ENCODE measurements around the gene HOXA13.
A peak's percentile ranks its signal among the peaks of the same experiment; 100 is the strongest.

HOXA13 gene

GRCh38 chr7:27170426-27171324, 29.2 kb downstream of the HOXA13 start:
- no CpG with 5 or more reads among the region's 11 CpGs for WGBS (ENCODE audit: extremely low coverage, insufficient coverage, low lambda C conversion rate)
- peaks cover 90% of the 10 kb centered on the region for H3K27me3 ChIP-seq (ENCODE audit: insufficient read depth, low read length, poor library complexity)
- no peak overlapping the region for H3K4me3 ChIP-seq (ENCODE audit: low read length)

GRCh38 chr7:27169658-27170425, 30.0 kb downstream of the HOXA13 start:
- no CpG with 5 or more reads among the region's 46 CpGs for whole genome bisulfite sequencing (ENCODE audit: extremely low coverage, insufficient coverage, low lambda C conversion rate)
- Histone ChIP-seq H2BK15ac (replicated peaks; ENCODE audit: low read depth) (no peak overlapping the region), H2BK120ac (ENCODE audit: low read depth, low read length) (no peak overlapping the region), H4K5ac (ENCODE audit: low read length) (no peak overlapping the region), H3K4me3 (ENCODE audit: low read length) (no peak overlapping the region), H3K4me1 (ENCODE audit: control insufficient read depth, low read depth, low read length) (no peaks in the 10 kb centered on the region), H3K36me3 (ENCODE audit: control insufficient read depth, insufficient read depth, low read length) (no peaks in the 10 kb centered on the region), H3K9ac (ENCODE audit: low read length) (no peak overlapping the region), H3K79me1 (ENCODE audit: low read length) (no peaks in the 10 kb centered on the region), H3K4ac (ENCODE audit: low read depth, low read length) (no peak overlapping the region), H3K23ac (ENCODE audit: low read length) (no peak overlapping the region), H3K56ac (ENCODE audit: low read length) (no peak overlapping the region), H3K27me3 (ENCODE audit: insufficient read depth, low read length, poor library complexity) (peaks cover 90% of the 10 kb centered on the region), H3K79me2 (ENCODE audit: control insufficient read depth, insufficient read depth, low read length) (no peaks in the 10 kb centered on the region), H2BK5ac (ENCODE audit: low read length) (no peak overlapping the region), H2AK5ac (ENCODE audit: low read length) (no peak overlapping the region), H3K4me2 (ENCODE audit: low read length) (peak overlapping the region; percentile 27), H4K8ac (ENCODE audit: low read depth, low read length) (no peak overlapping the region), H3K18ac (ENCODE audit: low read length) (no peak overlapping the region), H3K27ac (ENCODE audit: low read depth, low read length) (no peak overlapping the region)
- DNase-seq = peak; percentile 74

More at GRCh38 chr7:27170426-27171324, 29.2 kb downstream of the HOXA13 start:
- Histone ChIP-seq H3K79me2 (ENCODE audit: control insufficient read depth, insufficient read depth, low read length) (no peaks in the 10 kb centered on the region), H3K18ac (ENCODE audit: low read length) (no peak overlapping the region), H3K4me1 (ENCODE audit: control insufficient read depth, low read depth, low read length) (no peaks in the 10 kb centered on the region), H3K79me1 (ENCODE audit: low read length) (no peaks in the 10 kb centered on the region), H3K56ac (ENCODE audit: low read length) (no peak overlapping the region), H4K5ac (ENCODE audit: low read length) (no peak overlapping the region), H2BK15ac (replicated peaks; ENCODE audit: low read depth) (no peak overlapping the region), H2BK120ac (ENCODE audit: low read depth, low read length) (no peak overlapping the region), H2AK5ac (ENCODE audit: low read length) (no peak overlapping the region), H3K36me3 (ENCODE audit: control insufficient read depth, insufficient read depth, low read length) (no peaks in the 10 kb centered on the region), H4K8ac (ENCODE audit: low read depth, low read length) (no peak overlapping the region), H2BK5ac (ENCODE audit: low read length) (no peak overlapping the region), H3K4ac (ENCODE audit: low read depth, low read length) (no peak overlapping the region), H3K23ac (ENCODE audit: low read length) (no peak overlapping the region), H3K4me2 (ENCODE audit: low read length) (no peak overlapping the region), H3K9ac (ENCODE audit: low read length) (no peak overlapping the region), H3K27ac (ENCODE audit: low read depth, low read length) (no peak overlapping the region)
- DNase-seq = no peak

- no peaks in the 10 kb centered on the region for H3K4me1 ChIP-seq (ENCODE audit: control insufficient read depth, low read depth, low read length)
- H3K79me2 ChIP-seq (ENCODE audit: control insufficient read depth, insufficient read depth, low read length) = no peaks in the 10 kb centered on the region
- H3K18ac ChIP-seq (ENCODE audit: low read length) = no peak overlapping the region
- H3K36me3 ChIP-seq (ENCODE audit: control insufficient read depth, insufficient read depth, low read length) = no peaks in the 10 kb centered on the region
- no peak overlapping the region for H2AK5ac ChIP-seq (ENCODE audit: low read length)
- H4K8ac ChIP-seq (ENCODE audit: low read depth, low read length) = no peak overlapping the region
- WGBS (ENCODE audit: extremely low coverage, insufficient coverage, low lambda C conversion rate) = no CpG with 5 or more reads among the region's 25 CpGs
- peak; percentile 59 for DNase-seq
- H3K4ac ChIP-seq (ENCODE audit: low read depth, low read length) = no peak overlapping the region
- no peak overlapping the region for H2BK15ac ChIP-seq (replicated peaks; ENCODE audit: low read depth)
- no peak overlapping the region for H4K5ac ChIP-seq (ENCODE audit: low read length)
- no peak overlapping the region for H3K23ac ChIP-seq (ENCODE audit: low read length)
- H3K9ac ChIP-seq (ENCODE audit: low read length) = no peak overlapping the region
- peaks cover 90% of the 10 kb centered on the region for H3K27me3 ChIP-seq (ENCODE audit: insufficient read depth, low read length, poor library complexity)
- no peaks in the 10 kb centered on the region for H3K79me1 ChIP-seq (ENCODE audit: low read length)
- no peak overlapping the region for H2BK120ac ChIP-seq (ENCODE audit: low read depth, low read length)
- H3K4me3 ChIP-seq (ENCODE audit: low read length) = no peak overlapping the region
- H3K27ac ChIP-seq (ENCODE audit: low read depth, low read length) = no peak overlapping the region
- H3K4me2 ChIP-seq (ENCODE audit: low read length) = no peak overlapping the region
- H3K56ac ChIP-seq (ENCODE audit: low read length) = no peak overlapping the region
- no peak overlapping the region for H2BK5ac ChIP-seq (ENCODE audit: low read length)
Observed at GRCh38 chr7:27168265-27168947, 31.5 kb downstream of the HOXA13 start.

- Histone ChIP-seq H3K36me3 (ENCODE audit: control insufficient read depth, insufficient read depth, low read length) (no peaks in the 10 kb centered on the region), H3K4me3 (ENCODE audit: low read length) (no peak overlapping the region), H3K18ac (ENCODE audit: low read length) (no peak overlapping the region), H3K4me1 (ENCODE audit: control insufficient read depth, low read depth, low read length) (no peaks in the 10 kb centered on the region), H2BK5ac (ENCODE audit: low read length) (no peak overlapping the region), H2BK120ac (ENCODE audit: low read depth, low read length) (no peak overlapping the region), H4K8ac (ENCODE audit: low read depth, low read length) (no peak overlapping the region), H3K56ac (ENCODE audit: low read length) (no peak overlapping the region), H2BK15ac (replicated peaks; ENCODE audit: low read depth) (no peak overlapping the region), H2AK5ac (ENCODE audit: low read length) (no peak overlapping the region), H3K27me3 (ENCODE audit: insufficient read depth, low read length, poor library complexity) (peaks cover 89% of the 10 kb centered on the region), H4K5ac (ENCODE audit: low read length) (no peak overlapping the region), H3K4ac (ENCODE audit: low read depth, low read length) (no peak overlapping the region), H3K27ac (ENCODE audit: low read depth, low read length) (no peak overlapping the region), H3K4me2 (ENCODE audit: low read length) (no peak overlapping the region), H3K79me2 (ENCODE audit: control insufficient read depth, insufficient read depth, low read length) (no peaks in the 10 kb centered on the region), H3K23ac (ENCODE audit: low read length) (no peak overlapping the region), H3K79me1 (ENCODE audit: low read length) (no peaks in the 10 kb centered on the region), H3K9ac (ENCODE audit: low read length) (no peak overlapping the region)
- no peak for DNase-seq
- no CpG with 5 or more reads among the region's 4 CpGs for WGBS (ENCODE audit: extremely low coverage, insufficient coverage, low lambda C conversion rate)
Observed at GRCh38 chr7:27167916-27168264, 32.0 kb downstream of the HOXA13 start.

GRCh38 chr7:27166531-27167505, 33.1 kb downstream of the HOXA13 start:
- Histone ChIP-seq H2BK5ac (ENCODE audit: low read length) (no peak overlapping the region), H3K18ac (ENCODE audit: low read length) (no peak overlapping the region), H3K56ac (ENCODE audit: low read length) (no peak overlapping the region), H3K79me2 (ENCODE audit: control insufficient read depth, insufficient read depth, low read length) (no peaks in the 10 kb centered on the region), H2BK120ac (ENCODE audit: low read depth, low read length) (no peak overlapping the region), H3K9ac (ENCODE audit: low read length) (no peak overlapping the region), H3K36me3 (ENCODE audit: control insufficient read depth, insufficient read depth, low read length) (no peaks in the 10 kb centered on the region), H3K27ac (ENCODE audit: low read depth, low read length) (no peak overlapping the region), H3K4me3 (ENCODE audit: low read length) (no peak overlapping the region), H3K27me3 (ENCODE audit: insufficient read depth, low read length, poor library complexity) (peaks cover 87% of the 10 kb centered on the region), H3K79me1 (ENCODE audit: low read length) (no peaks in the 10 kb centered on the region), H3K23ac (ENCODE audit: low read length) (peak overlapping the region; percentile 66), H2AK5ac (ENCODE audit: low read length) (no peak overlapping the region), H4K5ac (ENCODE audit: low read length) (no peak overlapping the region), H3K4me2 (ENCODE audit: low read length) (no peak overlapping the region), H3K4me1 (ENCODE audit: control insufficient read depth, low read depth, low read length) (no peaks in the 10 kb centered on the region), H3K4ac (ENCODE audit: low read depth, low read length) (no peak overlapping the region), H2BK15ac (replicated peaks; ENCODE audit: low read depth) (no peak overlapping the region), H4K8ac (ENCODE audit: low read depth, low read length) (no peak overlapping the region)
- no CpG with 5 or more reads among the region's 50 CpGs for WGBS (ENCODE audit: extremely low coverage, insufficient coverage, low lambda C conversion rate)
- no peak for DNase-seq
